HG03575 (cell line): ENCODE results near the gene CCDC12.

Source experiments
- ATAC-seq: cut with Tn5 transposase; IDR thresholded peaks from one replicate; pipeline ENCODE4 v1.9.1; 2021; ENCODE audit not compliant: unreplicated experiment, insufficient number of reproducible peaks, low FRiP score; ENCODE audit errors: extremely low read depth

Gene CCDC12

GRCh38 chr3:46962990-46963389 is 13.6 kb downstream of the CCDC12 start:
- no peak for ATAC-seq

- no peak for ATAC-seq
Observed at GRCh38 chr3:46962427-46962826, 14.1 kb downstream of the CCDC12 start.

GRCh38 chr3:46960835-46961234 is 15.7 kb downstream of the CCDC12 start:
- ATAC-seq: no peak

GRCh38 chr3:46960081-46960701 is 16.4 kb downstream of the CCDC12 start:
- ATAC-seq: no peak

- ATAC-seq: no peak
Observed at GRCh38 chr3:46959161-46959511, 17.4 kb downstream of the CCDC12 start.

- no peak for ATAC-seq
Observed at GRCh38 chr3:46958467-46959160, 17.9 kb downstream of the CCDC12 start.

- ATAC-seq: no peak
Observed at GRCh38 chr3:46957092-46957820, 19.3 kb downstream of the CCDC12 start.

GRCh38 chr3:46955801-46956259 is 20.7 kb downstream of the CCDC12 start:
- ATAC-seq: no peak

GRCh38 chr3:46955157-46955556 is 21.4 kb downstream of the CCDC12 start:
- no peak for ATAC-seq

GRCh38 chr3:46954178-46954577 is 22.4 kb downstream of the CCDC12 start:
- no peak for ATAC-seq

- no peak for ATAC-seq
Observed at GRCh38 chr3:46953234-46954010, 23.1 kb downstream of the CCDC12 start.

GRCh38 chr3:46952813-46953212 is 23.7 kb downstream of the CCDC12 start:
- no peak for ATAC-seq

GRCh38 chr3:46950650-46951241 is 25.8 kb downstream of the CCDC12 start:
- no peak for ATAC-seq

GRCh38 chr3:46950177-46950576 is 26.4 kb downstream of the CCDC12 start:
- ATAC-seq: no peak

- no peak for ATAC-seq
Observed at GRCh38 chr3:46948830-46949671, 27.5 kb downstream of the CCDC12 start.

- ATAC-seq: no peak
Observed at GRCh38 chr3:46947981-46948791, 28.4 kb downstream of the CCDC12 start.

- ATAC-seq: no peak
Observed at GRCh38 chr3:46947546-46947901, 29.0 kb downstream of the CCDC12 start.
